MM.1S (cell line): ENCODE data around the gene SYNDIG1.

ENCODE experiments used
- DNase-seq: peaks from one replicate; pipeline ENCODE4 v3.0.0-alpha.2; 2015
- H2AFZ ChIP-seq: fragments of 300-600 bp; sonication (generic); 2 replicates; pipeline ENCODE4 v1.6.0; 2016; ENCODE audit warnings: antibody characterized with exemption, low read length
- H3F3A ChIP-seq: fragments of 300-600 bp; sonication (generic); 2 replicates; pipeline ENCODE4 v1.6.1; 2016; ENCODE audit warnings: mild to moderate bottlenecking, antibody characterized with exemption, low read length, moderate library complexity, mixed read lengths; ENCODE audit not compliant: insufficient read depth
- H3K27ac ChIP-seq: fragments of 300-600 bp; sonication (generic); 2 replicates; pipeline ENCODE4 v1.5.1; 2016; ENCODE audit warnings: mild to moderate bottlenecking, low read length
- H3K27me3 ChIP-seq: fragments of 300-600 bp; sonication (generic); replicated peaks from 2 replicates; pipeline ENCODE4 v1.6.0; 2016; ENCODE audit warnings: low read length; ENCODE audit not compliant: insufficient read depth
- H3K36me3 ChIP-seq: fragments of 300-600 bp; sonication (generic); replicated peaks from 2 replicates; pipeline ENCODE4 v1.6.1; 2016; ENCODE audit warnings: mild to moderate bottlenecking, low read length, mixed read lengths; ENCODE audit not compliant: insufficient read depth
- H3K4me1 ChIP-seq: fragments of 300-600 bp; sonication (generic); 2 replicates; pipeline ENCODE4 v1.6.1; 2016; ENCODE audit warnings: low read length, mixed read lengths
- H3K4me2 ChIP-seq: fragments of 300-600 bp; sonication (generic); 2 replicates; pipeline ENCODE4 v1.6.0; 2016; ENCODE audit warnings: low read depth, low read length
- H3K4me3 ChIP-seq: fragments of 300-600 bp; sonication (generic); 2 replicates; pipeline ENCODE4 v1.5.1; 2016; ENCODE audit warnings: low read length, mixed read lengths
- H3K79me2 ChIP-seq: fragments of 300-600 bp; sonication (generic); 2 replicates; pipeline ENCODE4 v1.6.1; 2016; ENCODE audit warnings: mixed run types, low read length, mixed read lengths
- H3K9ac ChIP-seq: fragments of 300-600 bp; sonication (generic); 2 replicates; pipeline ENCODE4 v1.6.1; 2016; ENCODE audit warnings: low read length, mixed read lengths
- H3K9me2 ChIP-seq: fragments of 300-600 bp; sonication (generic); replicated peaks from 2 replicates; pipeline ENCODE4 v1.6.1; 2016; ENCODE audit warnings: mild to moderate bottlenecking, low read length, mixed read lengths; ENCODE audit not compliant: insufficient read depth
- H3K9me3 ChIP-seq: fragments of 300-600 bp; sonication (generic); replicated peaks from 2 replicates; pipeline ENCODE4 v1.6.1; 2016; ENCODE audit warnings: mild to moderate bottlenecking, low read length, mixed read lengths; ENCODE audit not compliant: insufficient read depth
- H4K20me1 ChIP-seq: fragments of 300-600 bp; sonication (generic); 2 replicates; pipeline ENCODE4 v1.6.1; 2016; ENCODE audit warnings: mild to moderate bottlenecking, low read length, moderate library complexity, mixed read lengths; ENCODE audit not compliant: insufficient read depth
- EZH2 ChIP-seq: fragments of 300-600 bp; sonication (generic); optimal IDR thresholded peaks from 2 replicates; pipeline ENCODE3; 2017; ENCODE audit warnings: low read depth, mild to moderate bottlenecking, antibody characterized with exemption, low read length, mixed read lengths
- EZH2phosphoT487 ChIP-seq: fragments of 300-600 bp; sonication (generic); IDR thresholded peaks from 2 replicates; pipeline ENCODE4 v1.6.1; 2018; ENCODE audit warnings: antibody characterized with exemption, low read length
- TF ChIP-seq, protein P1 (sequence below): fragments of 300-600 bp; sonication (generic); IDR thresholded peaks from 2 replicates; pipeline ENCODE4 v1.5.1; 2016; ENCODE audit warnings: antibody characterized with exemption, low read length, mixed read lengths

The SYNDIG1 gene

DNA sequence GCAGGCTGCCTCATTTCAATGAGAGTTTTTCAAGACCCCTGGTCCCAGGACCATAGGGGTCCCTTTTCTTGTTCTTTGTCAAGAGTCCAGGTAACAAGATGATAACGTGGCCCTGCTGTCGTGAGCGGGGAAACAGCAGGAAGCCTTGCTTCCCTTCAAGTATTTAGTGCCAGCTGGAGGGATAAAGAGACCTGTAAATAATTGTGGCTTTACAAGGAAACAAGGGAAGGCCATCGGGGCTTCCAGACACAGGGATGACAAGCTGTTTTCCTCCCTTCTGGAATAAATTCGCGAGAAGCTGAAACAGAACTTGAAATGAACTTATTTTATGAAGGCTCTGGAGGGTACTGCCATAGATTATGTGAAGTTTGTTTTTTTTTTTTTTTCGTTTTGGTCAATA lies 163.2 kb downstream of the SYNDIG1 start:
- Histone ChIP-seq H3K79me2 (no peaks in the 10 kb centered on the region), H3K4me1 (no peaks in the 10 kb centered on the region), H4K20me1 (no peaks in the 10 kb centered on the region), H3K4me3 (no peak overlapping the region), H3K4me2 (no peak overlapping the region), H3F3A (no peaks in the 10 kb centered on the region), H3K27ac (no peak overlapping the region), H3K27me3 (no peaks in the 10 kb centered on the region), H3K9ac (no peak overlapping the region), H3K9me3 (no peaks in the 10 kb centered on the region), H3K36me3 (no peaks in the 10 kb centered on the region), H2AFZ (no peak overlapping the region), H3K9me2 (no peaks in the 10 kb centered on the region)
- TF ChIP-seq EZH2 (no peak), EZH2phosphoT487 (no peak)
- TF ChIP-seq, protein P1, sequence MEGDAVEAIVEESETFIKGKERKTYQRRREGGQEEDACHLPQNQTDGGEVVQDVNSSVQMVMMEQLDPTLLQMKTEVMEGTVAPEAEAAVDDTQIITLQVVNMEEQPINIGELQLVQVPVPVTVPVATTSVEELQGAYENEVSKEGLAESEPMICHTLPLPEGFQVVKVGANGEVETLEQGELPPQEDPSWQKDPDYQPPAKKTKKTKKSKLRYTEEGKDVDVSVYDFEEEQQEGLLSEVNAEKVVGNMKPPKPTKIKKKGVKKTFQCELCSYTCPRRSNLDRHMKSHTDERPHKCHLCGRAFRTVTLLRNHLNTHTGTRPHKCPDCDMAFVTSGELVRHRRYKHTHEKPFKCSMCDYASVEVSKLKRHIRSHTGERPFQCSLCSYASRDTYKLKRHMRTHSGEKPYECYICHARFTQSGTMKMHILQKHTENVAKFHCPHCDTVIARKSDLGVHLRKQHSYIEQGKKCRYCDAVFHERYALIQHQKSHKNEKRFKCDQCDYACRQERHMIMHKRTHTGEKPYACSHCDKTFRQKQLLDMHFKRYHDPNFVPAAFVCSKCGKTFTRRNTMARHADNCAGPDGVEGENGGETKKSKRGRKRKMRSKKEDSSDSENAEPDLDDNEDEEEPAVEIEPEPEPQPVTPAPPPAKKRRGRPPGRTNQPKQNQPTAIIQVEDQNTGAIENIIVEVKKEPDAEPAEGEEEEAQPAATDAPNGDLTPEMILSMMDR, result no peak
- DNase-seq, result no peak

- H3K79me2 ChIP-seq, result no peaks in the 10 kb centered on the region
- no peaks in the 10 kb centered on the region for H4K20me1 ChIP-seq
- no peaks in the 10 kb centered on the region for H3K4me1 ChIP-seq
- H3K27ac ChIP-seq, result no peak overlapping the region
- H3K36me3 ChIP-seq, result no peaks in the 10 kb centered on the region
- H3K4me3 ChIP-seq, result no peak overlapping the region
- H3K27me3 ChIP-seq, result no peaks in the 10 kb centered on the region
- H2AFZ ChIP-seq, result no peak overlapping the region
- H3K9ac ChIP-seq, result no peak overlapping the region
- DNase-seq, result no peak
- H3K9me3 ChIP-seq, result no peaks in the 10 kb centered on the region
- TF ChIP-seq, protein P1, result no peak
- no peak for TF ChIP-seq EZH2
- no peak for TF ChIP-seq EZH2phosphoT487
- no peak overlapping the region for H3K4me2 ChIP-seq
- H3F3A ChIP-seq, result no peaks in the 10 kb centered on the region
- H3K9me2 ChIP-seq, result no peaks in the 10 kb centered on the region
These were observed 163.6 kb downstream of the SYNDIG1 start for GRCh38 chr20:24633026-24633425.

GRCh38 chr20:24633521-24633920 lies 164.1 kb downstream of the SYNDIG1 start:
- Histone ChIP-seq H3K9me2 (no peaks in the 10 kb centered on the region), H3K9me3 (no peaks in the 10 kb centered on the region), H4K20me1 (no peaks in the 10 kb centered on the region), H3K4me2 (no peak overlapping the region), H3K4me3 (no peak overlapping the region), H3F3A (no peaks in the 10 kb centered on the region), H3K9ac (no peak overlapping the region), H3K27ac (no peak overlapping the region), H3K79me2 (no peaks in the 10 kb centered on the region), H3K4me1 (no peaks in the 10 kb centered on the region), H3K27me3 (no peaks in the 10 kb centered on the region), H2AFZ (no peak overlapping the region), H3K36me3 (no peaks in the 10 kb centered on the region)
- TF ChIP-seq EZH2phosphoT487, result no peak
- no peak for TF ChIP-seq EZH2
- TF ChIP-seq, protein P1, result no peak
- no peak for DNase-seq
